Measurements from ENCODE around the gene SCEL.

The SCEL gene

GRCh38 chr13:77548095-77548494 lies 12.6 kb downstream of the SCEL start:
- in situ Hi-C loops (cut with HindIII; ENCODE audit: low pct_unique_long_range_greater_than_20kb, low sequenced_read_pairs) = no loop called here

GRCh38 chr13:77548594-77548993 lies 13.1 kb downstream of the SCEL start:
- no peak for TF ChIP-seq JUND (IDR thresholded peaks at IDR 0.05; ENCODE audit: low read depth)
- no peak for DNase-seq (ENCODE audit: low read depth in 1 of 2, low spot score in 1 of 2)
- in situ Hi-C loops (cut with HindIII; ENCODE audit: low pct_unique_long_range_greater_than_20kb, low sequenced_read_pairs) = no loop called here

More at GRCh38 chr13:77548095-77548494, 12.6 kb downstream of the SCEL start:
- DNase-seq (ENCODE audit: low read depth in 1 of 2, low spot score in 1 of 2) = no peak
- TF ChIP-seq JUND (IDR thresholded peaks at IDR 0.05; ENCODE audit: low read depth) = no peak

- in situ Hi-C loops (cut with HindIII; ENCODE audit: low pct_unique_long_range_greater_than_20kb, low sequenced_read_pairs) = no loop called here
- TF ChIP-seq JUND (IDR thresholded peaks at IDR 0.05; ENCODE audit: low read depth) = no peak
- DNase-seq (ENCODE audit: low read depth in 1 of 2, low spot score in 1 of 2) = no peak
Observed at GRCh38 chr13:77554069-77554468, 18.6 kb downstream of the SCEL start.

- no peak for TF ChIP-seq JUND (IDR thresholded peaks at IDR 0.05; ENCODE audit: low read depth)
- no peak for DNase-seq (ENCODE audit: low read depth in 1 of 2, low spot score in 1 of 2)
- in situ Hi-C loops (cut with HindIII; ENCODE audit: low pct_unique_long_range_greater_than_20kb, low sequenced_read_pairs) = no loop called here
Observed at GRCh38 chr13:77555246-77555645, 19.7 kb downstream of the SCEL start.

- no peak for DNase-seq (ENCODE audit: low read depth in 1 of 2, low spot score in 1 of 2)
- no peak for TF ChIP-seq JUND (IDR thresholded peaks at IDR 0.05; ENCODE audit: low read depth)
- in situ Hi-C loops (cut with HindIII; ENCODE audit: low pct_unique_long_range_greater_than_20kb, low sequenced_read_pairs) = no loop called here
Observed at GRCh38 chr13:77558016-77558415, 22.5 kb downstream of the SCEL start.

GRCh38 chr13:77563111-77563510 lies 27.6 kb downstream of the SCEL start:
- peak in 1 of 2 experiments; percentile 78 for DNase-seq (ENCODE audit: low read depth in 1 of 2, low spot score in 1 of 2)
- in situ Hi-C loops (cut with HindIII; ENCODE audit: low pct_unique_long_range_greater_than_20kb, low sequenced_read_pairs) = no loop called here
- TF ChIP-seq JUND (IDR thresholded peaks at IDR 0.05; ENCODE audit: low read depth) = no peak

GRCh38 chr13:77565635-77566034 lies 30.1 kb downstream of the SCEL start:
- in situ Hi-C loops (cut with HindIII; ENCODE audit: low pct_unique_long_range_greater_than_20kb, low sequenced_read_pairs) = no loop called here
- peak in 1 of 2 experiments; percentile 52 for DNase-seq (ENCODE audit: low read depth in 1 of 2, low spot score in 1 of 2)
- no peak for TF ChIP-seq JUND (IDR thresholded peaks at IDR 0.05; ENCODE audit: low read depth)

GRCh38 chr13:77571956-77572355 lies 36.5 kb downstream of the SCEL start:
- in situ Hi-C loops (cut with HindIII; ENCODE audit: low pct_unique_long_range_greater_than_20kb, low sequenced_read_pairs) = no loop called here
- DNase-seq (ENCODE audit: low read depth in 1 of 2, low spot score in 1 of 2) = no peak

GRCh38 chr13:77574096-77574495 lies 38.6 kb downstream of the SCEL start:
- no peak for TF ChIP-seq JUND (IDR thresholded peaks at IDR 0.05; ENCODE audit: low read depth)
- in situ Hi-C loops (cut with HindIII; ENCODE audit: low pct_unique_long_range_greater_than_20kb, low sequenced_read_pairs) = no loop called here
- no peak for DNase-seq (ENCODE audit: low read depth in 1 of 2, low spot score in 1 of 2)

More at GRCh38 chr13:77571956-77572355, 36.5 kb downstream of the SCEL start:
- TF ChIP-seq JUND (IDR thresholded peaks at IDR 0.05; ENCODE audit: low read depth) = no peak

GRCh38 chr13:77579959-77580358 lies 44.5 kb downstream of the SCEL start:
- no peak for TF ChIP-seq JUND (IDR thresholded peaks at IDR 0.05; ENCODE audit: low read depth)
- in situ Hi-C loops (cut with HindIII; ENCODE audit: low pct_unique_long_range_greater_than_20kb, low sequenced_read_pairs) = no loop called here
- DNase-seq (ENCODE audit: low read depth in 1 of 2, low spot score in 1 of 2) = no peak

- in situ Hi-C loops (cut with HindIII; ENCODE audit: low pct_unique_long_range_greater_than_20kb, low sequenced_read_pairs) = no loop called here
- no peak for DNase-seq (ENCODE audit: low read depth in 1 of 2, low spot score in 1 of 2)
- no peak for TF ChIP-seq JUND (IDR thresholded peaks at IDR 0.05; ENCODE audit: low read depth)
Observed at GRCh38 chr13:77580748-77581147, 45.2 kb downstream of the SCEL start.

- in situ Hi-C loops (cut with HindIII; ENCODE audit: low pct_unique_long_range_greater_than_20kb, low sequenced_read_pairs) = no loop called here
- no peak for DNase-seq (ENCODE audit: low read depth in 1 of 2, low spot score in 1 of 2)
- TF ChIP-seq JUND (IDR thresholded peaks at IDR 0.05; ENCODE audit: low read depth) = no peak
Observed at GRCh38 chr13:77583581-77583980, 48.1 kb downstream of the SCEL start.

GRCh38 chr13:77584106-77584505 lies 48.6 kb downstream of the SCEL start:
- in situ Hi-C loops (cut with HindIII; ENCODE audit: low pct_unique_long_range_greater_than_20kb, low sequenced_read_pairs) = no loop called here
- TF ChIP-seq JUND (IDR thresholded peaks at IDR 0.05; ENCODE audit: low read depth) = no peak
- no peak for DNase-seq (ENCODE audit: low read depth in 1 of 2, low spot score in 1 of 2)

- in situ Hi-C loops (cut with HindIII; ENCODE audit: low pct_unique_long_range_greater_than_20kb, low sequenced_read_pairs) = no loop called here
- TF ChIP-seq JUND (IDR thresholded peaks at IDR 0.05; ENCODE audit: low read depth) = no peak
- no peak for DNase-seq (ENCODE audit: low read depth in 1 of 2, low spot score in 1 of 2)
Observed at GRCh38 chr13:77595166-77595810, 59.8 kb downstream of the SCEL start.
